NCI-H2196 (cell line): ENCODE data around the gene REV3L.
"Not testable (repeated sequence)": the region's sequence is repeated elsewhere in the genome, so short reads cannot be mapped to it uniquely, and the experiment has no call there.

ENCODE experiments used
- DNase-seq: peaks from one replicate; lab custom pipeline; 2025; ENCODE audit not compliant: unreplicated experiment; lab: John Stamatoyannopoulos, UW

Gene REV3L

DNA sequence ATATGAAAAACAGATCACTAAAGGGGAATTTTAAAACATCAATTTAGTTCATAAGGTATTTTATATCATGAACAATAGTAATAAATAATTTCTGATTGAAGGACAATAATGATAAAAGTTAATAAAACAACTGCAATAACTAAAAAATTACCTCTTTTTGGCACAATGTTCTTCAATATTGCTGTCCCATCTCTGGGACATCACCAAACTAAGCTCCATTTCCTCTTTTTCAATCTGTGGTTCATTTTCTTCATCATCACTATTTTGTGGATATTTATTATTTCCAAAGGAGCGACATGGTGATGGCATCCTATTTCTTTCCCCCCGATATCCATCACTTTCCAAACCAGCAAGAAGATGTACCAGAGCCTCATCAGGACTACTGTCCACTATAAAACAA lies 103.2 kb downstream of the REV3L start:
- DNase-seq: no peak

DNA sequence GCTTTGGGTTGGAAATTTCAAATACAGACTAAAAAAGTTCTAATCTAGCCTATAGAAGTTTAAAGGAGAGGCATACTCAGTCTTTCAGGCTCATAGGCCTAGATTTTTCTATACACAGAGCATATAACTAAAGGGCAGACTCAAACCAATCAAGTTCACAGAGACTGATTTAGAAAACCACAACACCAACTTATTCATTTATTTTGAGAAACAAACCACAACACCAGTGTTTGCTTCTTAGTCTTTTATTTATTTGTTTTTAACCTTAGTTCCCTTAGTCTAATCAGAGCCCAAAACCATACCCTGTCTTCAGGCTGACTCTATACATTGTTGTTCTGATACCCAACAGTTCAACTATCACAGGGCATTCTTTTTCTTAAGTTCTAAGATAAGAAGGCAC lies 103.7 kb downstream of the REV3L start:
- no peak for DNase-seq

DNA sequence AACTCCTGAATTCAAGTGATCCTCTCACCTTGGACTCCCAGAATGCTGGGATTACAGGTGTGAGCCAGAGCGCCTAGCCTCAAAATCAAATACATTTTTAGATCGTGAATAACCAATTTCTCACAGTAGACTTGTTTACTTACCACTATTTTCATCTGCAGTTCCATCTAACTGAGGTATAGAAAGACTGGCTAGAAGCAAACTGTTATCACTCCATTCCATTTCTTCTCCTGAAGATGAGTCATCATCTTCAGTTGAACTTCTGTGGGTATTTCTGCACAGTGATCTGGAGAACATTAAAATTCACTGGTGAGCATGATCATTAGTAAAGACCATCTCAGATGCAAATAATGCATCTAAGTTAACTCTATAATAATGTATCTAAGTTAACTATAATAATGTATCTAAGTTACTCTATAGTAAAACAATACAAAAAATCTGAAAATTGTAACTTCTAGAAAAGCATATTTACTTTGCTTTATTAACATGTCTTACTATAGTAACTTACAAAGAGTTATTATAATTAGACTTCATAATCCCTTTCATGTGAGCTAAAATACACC lies 105.4 kb downstream of the REV3L start:
- no peak for DNase-seq

DNA sequence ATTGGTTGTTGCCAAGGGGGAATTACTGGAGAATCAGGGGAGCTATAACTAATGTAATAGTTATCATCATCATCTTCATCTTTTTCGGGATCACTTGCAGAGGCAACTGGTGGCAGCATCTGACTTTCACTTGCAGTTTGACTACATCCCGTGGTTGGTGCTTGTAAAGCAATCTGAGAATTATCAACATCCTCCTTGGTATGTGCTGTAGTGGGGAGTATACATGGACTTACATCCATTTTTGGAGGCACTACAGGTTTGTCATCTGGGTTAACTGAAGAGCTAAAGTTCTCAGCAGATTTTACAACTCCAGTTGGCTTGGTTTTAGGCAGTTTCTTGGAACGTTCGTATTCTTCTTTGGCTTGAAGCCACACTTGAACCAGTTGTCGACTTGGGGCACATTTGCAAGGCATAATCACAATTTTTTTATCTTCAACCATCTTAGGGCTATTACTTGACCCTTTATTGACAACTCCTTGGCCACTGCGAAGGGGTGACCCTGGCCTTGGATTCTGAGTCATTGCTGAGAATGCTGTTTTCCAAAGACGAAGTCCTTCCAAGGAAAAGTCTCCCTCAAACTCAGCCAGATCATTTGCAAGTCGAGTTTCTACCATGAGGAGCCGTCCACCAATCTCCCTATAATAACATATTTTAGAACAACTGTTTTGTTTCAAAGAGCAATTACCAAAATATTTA lies 115.5 kb downstream of the REV3L start:
- DNase-seq: no peak

DNA sequence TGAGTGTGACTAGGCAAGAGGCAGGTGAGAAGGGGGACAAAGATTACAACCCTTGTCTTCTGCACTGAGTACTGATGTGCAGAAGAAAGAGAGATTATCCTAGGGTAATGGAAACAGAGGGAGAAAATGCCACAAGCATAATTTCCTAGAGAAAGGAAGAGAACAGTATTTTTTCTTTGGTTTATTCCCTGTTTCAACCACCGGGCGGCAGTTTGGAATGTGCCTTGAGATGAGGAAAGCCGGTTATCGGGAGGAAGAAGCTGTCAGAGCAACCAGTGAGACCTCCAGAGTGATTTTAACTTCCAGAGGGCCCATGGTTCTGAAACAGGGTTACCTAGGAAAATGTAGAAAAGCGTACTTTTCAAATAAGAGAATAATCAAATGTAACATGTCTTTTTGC lies 121.4 kb downstream of the REV3L start:
- DNase-seq: peak; percentile 48

DNA sequence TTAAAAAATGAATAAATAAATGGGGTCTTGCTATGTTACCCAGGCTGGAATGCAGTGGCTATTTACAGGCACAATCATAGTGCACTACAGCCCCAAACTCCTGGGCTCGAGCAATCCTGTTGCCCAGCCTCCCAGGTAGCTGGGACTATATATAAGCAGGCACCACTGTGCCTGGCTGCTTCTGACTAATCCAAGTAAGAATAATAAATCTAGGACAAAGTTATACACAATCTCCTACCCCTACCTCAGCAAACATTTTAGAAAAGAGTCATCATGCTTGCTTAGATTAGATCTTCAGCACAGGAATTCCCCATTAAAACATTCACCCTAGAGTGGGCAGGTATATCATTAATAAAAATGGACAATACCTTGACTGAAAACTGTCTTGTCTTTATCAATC lies 124.6 kb downstream of the REV3L start:
- no peak for DNase-seq

DNA sequence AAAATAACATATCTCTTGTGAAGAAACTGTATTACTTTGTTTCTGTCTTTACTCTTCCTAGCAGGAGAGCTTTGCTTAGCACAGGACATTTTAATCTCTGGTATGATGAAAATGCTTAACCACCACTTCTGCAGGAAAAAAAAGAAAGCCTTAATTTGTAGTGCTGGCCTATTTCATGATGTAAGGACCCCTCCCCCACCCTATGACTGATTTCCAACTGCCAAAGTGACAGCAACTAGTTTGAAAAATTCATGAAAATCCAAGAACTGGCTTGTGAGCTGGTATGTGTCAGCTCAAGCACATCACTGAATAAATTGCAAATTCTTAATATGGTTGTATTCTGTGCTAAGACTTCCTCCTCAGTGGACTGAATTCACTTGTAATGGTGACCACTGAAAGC lies 125.3 kb downstream of the REV3L start:
- DNase-seq: no peak

DNA sequence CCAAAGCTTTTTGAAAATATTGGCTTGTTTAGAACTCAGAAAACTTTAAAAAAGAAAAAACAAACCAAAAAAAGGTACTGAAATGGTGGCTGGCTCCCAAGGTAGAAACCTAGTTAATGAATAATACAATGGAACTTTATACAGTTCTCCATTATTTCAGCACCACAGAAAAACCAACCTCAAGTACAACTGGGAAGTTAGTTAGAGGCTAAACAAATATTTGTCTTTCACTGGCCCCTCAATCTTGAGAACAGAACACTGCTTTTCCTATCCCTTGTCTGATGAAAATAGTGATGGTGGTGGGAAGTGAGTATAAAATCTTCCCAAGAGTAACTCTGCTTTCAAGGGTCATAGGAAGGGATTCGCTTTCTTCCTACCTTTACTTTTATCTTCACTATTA lies 126.5 kb downstream of the REV3L start:
- DNase-seq: no peak

DNA sequence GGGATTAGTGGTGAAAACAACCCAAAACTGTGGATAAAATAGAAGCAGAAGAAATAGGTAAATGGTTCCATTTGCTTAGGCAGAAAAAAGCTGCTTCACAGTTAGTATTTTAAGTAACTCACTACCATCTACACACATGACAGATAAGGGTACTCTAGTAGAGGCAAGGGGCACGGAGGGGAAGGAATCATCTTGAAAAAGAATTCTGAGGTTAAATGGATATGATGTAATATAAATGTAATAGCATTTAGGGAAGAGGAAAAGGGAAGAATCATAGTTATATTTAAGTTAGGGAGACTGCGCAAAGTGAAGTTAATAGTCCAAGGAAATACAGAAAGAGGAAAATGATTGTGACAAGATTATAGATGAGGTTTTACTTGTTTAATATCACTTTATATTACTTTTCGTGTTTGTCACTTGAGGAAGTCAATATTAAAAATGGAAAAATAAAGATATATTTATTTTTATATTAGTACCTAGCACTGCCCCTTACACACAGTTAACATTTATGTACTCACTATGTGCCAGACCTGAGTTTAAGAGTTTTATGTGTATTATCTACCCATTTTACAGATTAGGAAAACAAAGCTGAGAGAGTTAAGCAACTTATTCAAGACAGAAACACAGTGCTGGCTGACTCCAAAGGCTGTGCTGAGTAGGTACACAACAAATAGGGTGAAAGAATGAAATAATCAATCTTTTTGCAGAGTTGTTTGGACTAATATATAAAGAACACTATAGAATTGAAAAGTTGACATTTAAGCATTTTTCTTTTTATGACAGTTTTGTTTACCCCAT lies 128.1 kb downstream of the REV3L start:
- no peak for DNase-seq

DNA sequence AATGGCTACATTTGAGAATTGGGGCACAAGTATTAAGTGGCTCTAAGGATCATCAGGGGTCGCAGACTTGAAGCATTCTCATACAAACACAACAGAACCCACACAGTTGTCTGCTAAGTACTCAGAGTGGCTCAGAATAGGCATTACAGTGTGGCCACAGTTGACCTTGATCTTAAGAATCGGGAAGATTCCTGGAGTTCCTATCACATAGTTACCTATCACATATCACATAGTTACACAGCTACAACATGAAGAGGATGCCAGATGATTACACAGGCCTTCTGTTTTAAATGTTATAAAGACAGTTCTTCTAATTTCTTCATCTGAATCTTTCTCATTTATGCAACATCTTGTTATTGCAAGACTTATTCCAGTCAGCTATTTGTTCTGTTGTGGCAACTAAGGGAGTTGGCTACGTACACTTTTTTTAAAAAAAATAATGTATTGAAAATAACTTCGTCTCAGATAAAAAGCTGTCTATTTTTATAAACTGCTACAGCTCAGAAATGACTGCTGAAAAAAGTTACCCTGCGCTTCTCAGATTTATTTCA lies 129.0 kb downstream of the REV3L start:
- DNase-seq: no peak

DNA sequence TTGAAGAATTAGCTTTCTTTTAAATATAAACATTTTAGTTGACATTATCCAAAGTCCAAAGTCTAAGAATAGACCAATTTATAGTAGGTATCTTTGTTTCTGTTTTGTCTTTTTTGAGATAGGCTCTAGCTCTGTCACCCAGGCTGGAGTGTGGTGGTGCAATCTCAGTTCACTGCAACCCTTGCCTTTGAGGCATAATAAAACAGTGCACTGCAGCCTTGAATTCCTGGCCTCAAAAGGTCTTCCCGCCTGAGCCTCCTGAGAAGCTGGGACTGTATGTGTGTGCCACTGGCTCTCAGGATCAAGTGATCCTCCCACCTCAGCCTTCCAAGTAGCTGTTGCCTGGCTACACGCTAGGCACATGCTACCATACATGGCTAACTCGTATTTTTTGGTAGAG lies 135.4 kb downstream of the REV3L start:
- DNase-seq: no peak

DNA sequence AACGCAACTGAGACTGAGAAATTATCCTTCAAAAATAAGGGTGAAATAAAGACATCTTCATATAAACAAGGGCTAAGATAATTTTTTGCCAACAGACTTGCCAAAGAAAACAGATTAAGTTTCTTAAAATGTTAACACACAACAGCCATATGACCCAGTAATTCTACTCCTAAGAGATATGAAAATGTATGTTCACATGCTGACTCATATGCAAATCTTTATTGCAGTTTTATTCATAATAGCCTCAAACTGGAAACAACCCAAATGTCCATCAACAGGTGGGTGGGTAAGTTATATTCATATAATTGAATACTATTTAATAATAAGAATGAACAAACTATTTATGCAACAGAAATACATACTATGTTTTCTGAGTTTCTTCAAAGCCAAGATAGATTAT lies 140.1 kb downstream of the REV3L start:
- DNase-seq: no peak

DNA sequence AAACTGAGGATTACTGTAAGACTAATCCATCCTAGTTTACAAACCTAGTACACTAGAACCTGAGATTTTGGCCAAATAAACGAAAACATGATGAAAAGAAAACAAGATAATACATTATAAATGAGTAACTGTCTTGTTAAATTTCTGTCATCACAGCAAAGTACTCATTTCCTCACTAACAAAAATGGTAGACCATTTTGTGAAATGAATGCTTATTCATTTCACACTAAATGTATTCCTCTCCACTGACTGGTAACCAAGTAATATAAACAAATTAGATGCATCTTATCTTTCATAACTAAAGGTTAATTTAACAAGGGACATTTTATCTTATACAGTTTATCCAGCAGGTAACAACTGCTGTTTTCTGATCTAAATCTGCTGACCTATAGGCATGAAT lies 143.7 kb downstream of the REV3L start:
- DNase-seq: no peak

DNA sequence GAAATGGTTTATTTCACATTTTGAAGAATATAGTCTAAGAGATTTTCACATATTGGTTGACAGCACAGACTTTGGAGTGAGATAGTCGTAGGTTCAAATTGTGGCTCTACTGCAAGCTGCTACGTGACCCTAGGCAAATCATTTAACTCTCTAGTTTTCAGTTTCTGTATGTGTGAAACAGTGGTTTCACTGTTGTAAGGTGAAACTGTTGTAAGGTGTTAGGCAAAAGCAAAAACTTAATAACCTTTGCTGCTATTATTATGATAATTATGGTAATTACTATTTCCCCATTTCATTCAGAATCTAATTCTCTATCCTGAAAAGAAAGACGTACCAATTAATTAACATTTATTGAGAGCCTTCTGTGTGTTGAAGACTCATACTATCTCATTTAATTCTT lies 144.2 kb downstream of the REV3L start:
- no peak for DNase-seq

DNA sequence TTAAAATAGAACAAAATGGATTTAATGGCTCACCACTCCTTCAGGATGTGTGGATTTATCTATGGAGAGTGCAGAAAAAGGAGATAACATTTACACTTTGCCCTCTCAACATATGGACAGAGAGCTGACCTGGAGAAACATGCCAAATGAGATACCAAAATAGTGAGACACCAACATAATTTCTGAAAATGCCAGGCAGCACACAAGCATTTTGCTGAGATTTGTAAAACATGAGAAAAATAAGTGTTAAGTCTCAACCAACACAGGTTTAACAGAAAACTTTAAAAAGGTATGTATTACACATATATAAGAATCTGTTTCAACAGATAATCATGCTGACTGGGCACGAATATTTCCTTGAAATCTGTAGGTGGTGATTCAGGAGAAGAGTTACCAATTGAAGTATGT lies 145.2 kb downstream of the REV3L start:
- DNase-seq: no peak

DNA sequence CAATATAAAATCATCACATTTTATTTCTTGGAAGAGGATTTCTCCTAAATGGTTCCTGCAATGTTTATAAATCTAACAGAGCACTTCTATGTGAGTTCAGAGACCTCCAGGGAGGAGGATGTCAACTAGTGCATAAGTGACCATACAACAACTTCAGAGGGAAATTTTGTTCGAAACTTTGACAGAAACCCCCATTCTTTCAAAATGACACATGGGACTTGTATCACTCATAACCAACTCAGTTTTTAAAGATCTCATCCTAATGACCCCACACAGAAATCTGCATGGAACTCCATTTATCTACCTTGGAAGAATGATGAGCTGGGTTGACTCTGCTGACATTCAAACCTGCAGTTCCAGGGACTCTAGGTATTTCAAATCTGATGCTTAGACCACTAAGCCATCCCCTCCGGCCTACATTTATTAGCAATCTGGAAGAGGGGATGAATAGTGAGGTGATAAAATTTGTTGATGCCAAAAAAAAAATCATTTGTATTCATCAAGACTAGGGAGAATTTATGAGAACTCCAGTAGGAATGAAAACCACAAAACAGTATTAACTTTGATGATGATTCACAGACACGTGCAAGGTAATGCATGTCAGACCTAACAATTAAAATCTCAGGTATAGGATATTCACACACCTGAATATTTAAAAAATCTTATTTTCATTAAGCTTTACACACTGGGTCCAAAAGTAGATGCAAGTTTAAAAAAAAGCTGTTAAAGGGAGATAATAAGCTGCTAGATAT lies 153.0 kb downstream of the REV3L start:
- DNase-seq: no peak

DNA sequence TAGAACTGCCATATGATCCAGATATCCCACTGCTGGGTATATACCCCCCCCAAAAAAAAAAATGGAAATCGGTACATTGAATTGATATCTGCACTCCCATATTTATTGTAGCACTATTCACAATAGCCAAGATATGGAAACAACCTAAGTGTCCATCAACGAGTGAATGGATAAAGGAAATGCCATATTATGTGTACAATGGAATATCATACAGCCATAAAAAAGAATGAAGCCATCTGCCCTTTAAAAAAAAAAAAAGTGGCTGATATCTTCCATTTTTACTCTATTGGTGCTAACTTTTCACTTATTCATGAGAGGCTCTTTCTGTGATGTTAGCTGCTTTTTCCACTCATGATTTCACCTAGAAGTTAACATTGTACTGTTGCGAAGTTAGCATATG lies 156.5 kb downstream of the REV3L start:
- DNase-seq: no peak

DNA sequence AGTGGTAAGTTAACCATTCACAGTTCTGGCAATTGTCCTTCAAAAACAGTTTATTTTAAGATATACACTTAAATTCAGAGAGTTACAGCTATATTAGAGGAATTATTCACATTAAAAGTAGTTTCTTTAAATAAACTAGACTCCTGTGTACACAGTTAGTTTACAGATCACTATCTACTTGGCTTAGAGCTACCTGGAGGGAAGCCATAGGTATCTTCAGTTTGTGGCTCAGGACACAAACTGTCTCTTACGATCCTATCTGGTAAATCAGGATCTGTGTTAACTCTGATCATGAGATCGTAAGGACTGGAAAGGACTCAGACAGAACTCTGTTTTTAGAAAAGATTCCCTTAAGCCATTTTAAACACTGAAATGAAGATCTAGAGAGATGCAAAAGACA lies 160.9 kb downstream of the REV3L start:
- DNase-seq: no peak

DNA sequence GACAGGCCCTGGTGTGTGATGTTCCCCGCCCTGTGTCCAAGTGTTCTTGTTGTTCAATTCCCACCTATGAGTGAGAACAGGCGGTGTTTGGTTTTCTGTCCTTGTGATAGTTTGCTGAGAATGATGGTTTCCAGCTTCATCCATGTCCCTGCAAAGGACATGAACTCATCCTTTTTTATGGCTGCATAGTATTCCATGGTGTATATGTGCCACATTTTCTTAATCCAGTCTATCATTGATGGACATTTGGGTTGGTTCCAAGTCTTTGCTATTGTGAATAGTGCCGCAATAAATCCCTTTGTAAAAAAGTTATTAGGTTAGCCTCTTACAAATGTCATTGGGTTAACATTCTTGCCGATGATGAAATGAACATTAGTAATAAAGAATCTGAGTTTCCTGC lies 175.1 kb downstream of the REV3L start:
- not testable (repeated sequence) for DNase-seq

DNA sequence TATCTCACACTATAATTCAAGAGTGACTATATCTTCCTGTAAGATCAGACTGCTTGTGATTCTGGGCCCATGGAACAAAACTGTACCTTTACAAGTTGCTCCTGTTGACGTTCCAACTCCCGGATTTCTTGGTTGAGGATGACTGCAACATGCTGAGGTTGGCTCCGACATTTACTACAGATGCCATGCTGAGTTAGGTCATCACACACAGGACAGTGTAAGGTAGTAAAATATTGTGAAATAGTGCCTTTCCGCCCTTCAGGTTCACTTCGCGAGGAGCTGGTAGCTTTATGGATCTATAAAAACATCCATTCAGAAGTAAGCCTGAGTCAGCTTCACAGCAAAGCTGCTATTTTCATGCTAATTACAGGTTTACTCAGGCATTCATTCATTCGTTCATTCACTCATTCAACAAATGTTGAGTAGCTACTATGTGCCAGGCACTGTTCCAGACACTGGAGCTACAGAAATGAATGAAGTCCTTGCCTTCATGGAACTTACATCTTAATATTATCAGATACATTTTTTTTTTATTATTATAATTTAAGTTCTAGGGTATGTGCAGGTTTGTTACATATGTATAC lies 175.7 kb downstream of the REV3L start:
- DNase-seq: no peak
